Hematopoietic multipotent progenitor cell treated with erythropoietin and hydrocortisone succinate and interleukin-3 and kit ligand, for 15 days (in vitro differentiated cells): ENCODE measurements around the gene MAP2K6.
A peak's percentile ranks its signal among the peaks of the same experiment; 100 is the strongest.

ENCODE experiments used
- DNase-seq: peaks from one replicate; pipeline ENCODE4 v3.0.0-alpha.2; 2015; ENCODE audit warnings: low spot score

The MAP2K6 gene

DNA sequence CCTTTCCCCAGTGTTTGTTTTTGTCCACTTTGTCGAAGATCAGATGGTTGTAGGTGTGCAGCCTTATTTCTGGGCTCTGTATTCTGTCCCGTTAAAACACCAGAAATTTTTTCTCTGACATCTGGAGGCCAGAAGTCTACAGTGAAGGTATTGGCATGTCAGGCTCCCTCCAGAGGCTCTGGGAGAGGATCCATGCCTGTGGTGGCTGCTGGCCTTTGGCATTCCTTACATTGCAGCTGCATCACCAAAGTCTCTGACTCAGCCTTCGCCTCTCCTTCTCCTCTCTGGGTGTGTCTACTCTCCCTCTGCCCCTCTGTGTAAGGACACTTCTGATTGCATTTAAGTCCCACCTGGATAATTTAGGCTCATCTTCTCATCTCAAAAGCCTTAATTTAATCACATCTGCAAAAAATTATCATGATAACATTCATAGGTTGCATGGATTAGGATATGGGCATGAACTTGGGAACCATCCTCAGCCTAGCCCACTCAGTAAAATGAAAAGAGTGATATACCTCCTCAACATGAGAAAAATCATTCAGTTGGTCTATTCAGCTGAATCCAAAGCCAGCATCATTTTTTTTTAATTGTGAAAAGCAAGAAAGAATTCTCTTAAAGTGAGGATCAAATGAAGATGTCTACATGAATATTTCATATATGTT, 78.0 kb downstream of the MAP2K6 start:
- no peak for DNase-seq

DNA sequence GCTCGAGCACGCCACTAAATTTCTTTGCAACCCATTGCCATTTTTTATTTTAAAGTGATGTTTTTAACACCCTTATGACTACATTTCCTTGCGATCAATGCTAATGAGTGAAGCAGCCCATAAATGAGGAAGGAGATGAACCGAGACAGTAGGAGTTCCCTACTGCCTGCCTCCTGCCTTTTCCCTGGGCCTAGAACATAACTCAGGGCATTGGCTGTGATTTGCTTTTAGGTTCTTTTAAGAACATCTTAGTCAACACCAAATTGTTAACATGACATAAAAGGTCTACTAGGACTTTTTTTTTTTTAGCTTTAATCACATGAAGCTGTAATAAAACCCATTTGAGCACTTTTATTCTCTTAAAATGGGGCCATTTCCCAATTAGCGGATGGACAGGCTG, 81.3 kb downstream of the MAP2K6 start:
- no peak for DNase-seq

DNA sequence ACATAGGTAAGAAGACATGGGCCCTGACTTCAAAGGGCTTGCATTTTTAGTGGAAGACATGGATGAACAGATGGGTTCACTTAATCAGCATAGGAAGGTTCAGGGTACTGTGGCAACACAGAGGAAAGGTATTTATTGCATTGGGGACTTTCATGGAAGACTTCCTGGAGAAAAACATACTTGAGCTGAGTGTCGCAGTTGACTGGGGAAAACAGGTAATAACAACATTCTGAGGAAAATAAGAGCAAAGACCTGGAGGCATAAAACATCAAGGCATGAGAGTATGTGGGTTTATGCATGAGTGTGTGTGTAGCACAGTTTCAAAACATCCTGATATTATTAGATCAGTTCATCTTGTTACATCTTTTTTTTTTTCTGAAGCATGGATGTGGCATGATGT, 82.7 kb downstream of the MAP2K6 start:
- DNase-seq = no peak

DNA sequence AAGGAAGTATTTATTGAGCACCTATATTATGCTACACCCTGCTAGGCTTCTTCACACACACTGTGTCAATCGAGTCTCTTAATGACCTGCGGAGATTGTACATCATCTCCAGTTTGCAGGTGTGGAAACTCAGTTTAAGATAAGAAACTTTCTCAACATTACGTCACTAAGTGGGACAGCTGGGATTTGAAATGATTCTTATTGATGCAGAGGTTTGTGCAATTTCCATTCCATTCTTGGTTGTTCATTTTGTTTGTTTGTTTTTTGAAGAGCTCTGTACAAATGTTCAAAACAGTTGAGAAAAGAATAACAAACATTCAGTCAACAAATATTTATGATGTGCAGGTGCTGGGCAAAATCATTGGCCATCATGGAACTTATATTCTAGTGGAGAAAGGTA, 84.8 kb downstream of the MAP2K6 start:
- DNase-seq = no peak

DNA sequence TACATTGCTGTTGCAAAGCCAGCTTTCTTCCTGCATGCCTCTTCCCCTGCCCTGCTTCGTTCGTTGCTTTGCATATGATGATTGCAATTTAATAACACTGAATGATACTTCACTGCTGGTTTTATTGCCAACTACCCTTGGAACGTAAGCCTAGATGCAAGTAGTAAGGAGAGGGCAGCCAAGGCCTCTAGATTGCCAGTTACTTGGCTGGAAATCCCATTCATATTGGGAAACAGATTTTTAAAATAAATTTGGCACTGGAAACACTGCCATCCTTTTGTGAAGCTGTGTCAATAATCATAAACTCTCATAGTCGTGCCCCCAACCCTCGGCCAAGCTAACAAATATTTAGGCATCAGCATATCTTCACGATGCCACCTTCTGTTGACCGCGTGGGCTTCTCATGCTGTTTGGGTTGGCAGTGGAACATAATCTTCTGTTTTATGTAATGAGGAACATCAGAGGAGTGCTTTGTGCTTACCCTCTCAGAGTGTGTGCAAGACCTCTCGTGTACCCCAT, 86.5 kb downstream of the MAP2K6 start:
- no peak for DNase-seq

DNA sequence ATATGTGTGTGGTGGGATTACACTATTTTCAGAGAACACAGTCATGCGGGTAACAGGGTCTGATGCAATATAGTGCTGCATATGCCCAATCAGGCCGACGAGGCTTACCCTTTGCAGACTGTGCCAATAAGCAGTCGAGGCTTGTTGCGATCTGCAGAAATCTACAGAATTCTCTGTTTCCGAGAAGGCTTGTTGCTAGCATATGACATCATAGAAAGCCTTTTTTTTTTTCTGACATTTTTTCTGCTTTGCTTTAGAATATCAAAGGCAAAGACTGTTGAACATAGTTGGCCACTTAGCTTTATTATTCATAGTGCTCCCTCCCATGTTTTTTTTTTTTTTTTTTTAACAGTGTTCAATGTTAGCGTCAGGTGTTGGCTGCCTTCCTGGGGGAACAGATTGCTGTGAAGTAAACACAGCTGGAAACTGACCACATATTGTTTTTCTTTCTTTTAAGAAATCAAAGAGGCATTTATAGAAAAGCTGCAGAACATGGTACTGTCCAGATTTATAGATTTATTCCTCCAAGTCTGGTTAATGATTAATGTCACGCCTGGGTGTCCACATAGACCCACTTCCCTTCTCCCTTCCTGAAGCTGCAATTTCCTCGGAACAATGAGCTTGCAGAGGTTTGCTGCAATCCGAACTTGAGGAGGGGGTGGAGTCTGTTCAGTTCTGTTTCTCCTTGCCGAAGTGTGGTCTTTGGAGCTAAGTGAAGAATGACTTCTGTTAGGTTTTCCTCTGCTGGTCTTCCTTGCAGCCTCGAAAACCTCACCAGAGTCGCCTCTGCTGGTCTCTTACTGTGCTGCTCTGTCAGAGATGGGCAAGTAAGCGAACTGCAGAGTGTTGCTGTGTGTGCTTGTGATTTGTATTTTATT, 87.3 kb downstream of the MAP2K6 start:
- DNase-seq = no peak

DNA sequence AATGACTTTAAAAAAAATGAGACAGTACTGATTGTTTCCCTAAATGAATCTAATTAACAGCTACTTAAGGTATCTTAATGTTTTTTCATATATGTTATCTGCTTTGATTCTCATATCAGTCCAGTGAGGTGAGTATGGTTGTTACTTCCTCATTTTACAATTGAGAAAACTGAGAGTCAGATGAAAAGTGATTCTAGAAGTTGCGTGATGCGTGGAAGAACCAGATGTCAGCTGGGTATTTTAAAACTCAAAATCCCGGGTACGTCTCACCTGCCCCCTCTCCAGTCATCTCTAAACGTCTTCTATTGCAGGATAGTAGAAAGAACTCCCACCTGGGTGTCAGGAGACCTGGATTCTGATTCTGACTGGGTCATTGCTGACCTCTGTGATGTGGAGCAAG, 89.2 kb downstream of the MAP2K6 start:
- no peak for DNase-seq

DNA sequence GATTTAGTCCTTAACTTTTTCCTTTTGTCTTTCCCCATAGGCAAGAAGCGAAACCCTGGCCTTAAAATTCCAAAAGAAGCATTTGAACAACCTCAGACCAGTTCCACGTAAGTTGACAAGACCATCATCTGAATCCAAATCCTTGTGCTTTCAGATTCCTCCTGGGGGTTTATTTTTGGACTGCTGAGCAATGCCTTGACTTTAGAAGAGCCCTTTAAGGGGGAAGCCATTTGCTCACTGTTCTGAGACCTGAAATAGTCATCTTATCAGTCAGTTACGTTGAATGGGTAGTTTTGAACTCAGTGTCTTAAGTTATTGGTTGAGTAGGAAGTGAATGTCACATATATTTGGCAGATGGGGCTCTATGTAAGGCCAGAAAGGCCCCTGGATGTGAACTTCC, 91.2 kb downstream of the MAP2K6 start:
- DNase-seq = no peak

DNA sequence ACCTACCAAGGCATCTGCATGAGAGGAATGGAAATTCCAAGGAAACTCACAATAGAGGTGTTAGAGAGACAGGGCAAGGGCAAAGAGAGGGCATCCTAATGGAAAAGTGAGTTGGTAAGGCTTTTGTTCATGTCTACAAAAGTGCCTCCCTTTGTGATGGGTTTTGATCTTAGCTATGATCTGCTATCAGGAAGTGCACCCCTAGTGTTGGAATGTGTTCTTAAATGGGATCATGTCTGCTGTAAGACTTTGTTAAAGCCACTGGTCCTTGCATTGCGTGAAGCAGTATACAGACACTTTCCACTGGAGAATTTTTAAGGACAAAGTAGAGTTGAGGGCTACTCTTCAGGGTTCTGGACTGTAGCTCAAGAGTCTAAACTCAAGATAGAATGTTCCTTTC, 92.0 kb downstream of the MAP2K6 start:
- DNase-seq = no peak

DNA sequence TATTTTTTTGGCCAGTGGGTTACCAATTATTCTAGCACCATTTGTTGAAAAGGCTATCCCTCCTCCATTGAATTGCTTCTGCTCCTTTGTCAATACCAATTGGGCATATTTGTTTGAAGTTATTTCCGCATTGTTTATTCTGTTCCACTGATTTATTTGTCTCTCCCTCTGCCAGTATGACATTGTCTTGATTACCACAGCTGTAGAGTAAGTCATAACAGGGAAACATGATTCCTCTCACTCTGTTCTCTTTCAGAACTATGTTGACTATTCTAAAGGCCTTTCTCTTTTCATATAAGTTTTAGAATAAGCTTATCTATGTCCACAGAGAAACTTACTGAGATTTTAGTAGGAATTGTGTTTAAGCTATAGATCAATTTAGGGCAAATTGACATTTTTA, 94.3 kb downstream of the MAP2K6 start:
- DNase-seq = no peak

DNA sequence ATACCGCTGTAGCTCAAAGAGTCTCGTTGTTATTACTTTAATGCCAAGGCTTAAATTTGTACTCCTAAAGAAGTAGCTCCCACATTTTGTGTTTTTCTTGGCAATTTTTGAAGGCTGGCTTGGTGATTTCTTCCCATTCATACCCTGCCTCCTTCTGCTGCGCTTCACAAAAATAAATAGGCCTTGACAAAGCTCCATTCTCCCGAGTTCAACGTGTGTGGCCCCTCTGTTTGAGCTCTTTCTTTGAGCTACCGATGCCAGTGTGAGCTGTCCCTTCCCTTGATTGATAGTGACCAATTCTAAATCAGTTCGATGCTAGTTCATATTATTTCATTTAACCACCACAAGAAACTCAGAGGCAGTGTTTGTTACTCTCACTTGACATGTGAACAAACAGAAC, 96.8 kb downstream of the MAP2K6 start:
- DNase-seq = no peak

DNA sequence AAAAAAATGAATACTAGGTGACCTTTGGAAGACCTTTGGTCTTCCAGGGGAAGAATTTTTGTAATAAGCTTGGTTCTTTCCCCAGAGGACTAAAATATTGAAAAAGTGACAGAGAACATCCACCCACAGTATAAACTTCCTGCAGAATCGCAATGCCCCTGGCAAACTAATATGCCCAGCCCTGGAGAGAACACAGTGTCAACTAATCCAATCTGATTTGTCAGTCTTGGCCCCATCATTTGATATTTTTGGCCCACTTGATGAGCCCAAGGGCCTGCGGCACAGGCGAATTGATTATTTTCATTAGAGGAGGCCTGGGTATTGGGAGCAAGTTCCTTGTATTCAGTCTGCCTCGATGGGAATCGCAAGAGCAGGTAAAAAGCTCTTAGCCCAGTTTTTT, 98.4 kb downstream of the MAP2K6 start:
- no peak for DNase-seq

DNA sequence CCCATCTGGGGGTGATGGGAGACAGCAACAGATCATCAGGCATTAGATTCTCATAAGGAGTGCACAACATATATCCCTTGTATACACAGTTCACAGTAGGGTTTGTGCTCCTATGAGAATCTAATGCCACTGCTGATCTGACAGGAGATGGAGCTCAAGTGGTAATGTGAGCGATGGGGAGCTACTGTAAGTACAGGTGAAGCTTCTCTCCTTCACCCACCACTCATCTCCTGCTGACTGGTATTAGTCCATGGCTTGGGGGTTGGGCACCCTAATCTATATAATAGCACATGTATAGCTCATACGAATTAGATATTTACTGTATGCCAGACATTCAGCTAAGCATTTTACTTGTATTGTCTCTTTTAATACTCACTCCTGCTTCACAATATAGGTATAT, 101.7 kb downstream of the MAP2K6 start:
- DNase-seq = no peak

DNA sequence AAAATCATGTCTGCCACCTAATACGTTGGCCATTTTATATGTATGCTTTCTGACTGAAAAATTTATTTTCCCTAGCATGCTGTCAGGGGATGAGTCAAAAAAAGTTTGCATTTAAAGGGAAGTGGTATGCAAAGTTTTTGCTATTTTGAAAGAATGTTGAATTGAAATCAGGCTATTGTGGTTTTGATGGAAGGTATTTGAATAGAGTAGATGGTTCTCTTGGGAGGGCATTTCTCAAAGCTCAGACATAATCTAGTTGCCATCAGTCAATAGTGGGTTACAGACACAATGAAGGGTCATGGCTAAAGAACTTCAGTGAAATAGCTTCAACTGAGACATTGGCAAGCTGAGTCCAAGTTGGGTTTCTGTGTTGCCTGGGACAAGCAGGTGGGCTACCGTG, 102.4 kb downstream of the MAP2K6 start:
- no peak for DNase-seq

DNA sequence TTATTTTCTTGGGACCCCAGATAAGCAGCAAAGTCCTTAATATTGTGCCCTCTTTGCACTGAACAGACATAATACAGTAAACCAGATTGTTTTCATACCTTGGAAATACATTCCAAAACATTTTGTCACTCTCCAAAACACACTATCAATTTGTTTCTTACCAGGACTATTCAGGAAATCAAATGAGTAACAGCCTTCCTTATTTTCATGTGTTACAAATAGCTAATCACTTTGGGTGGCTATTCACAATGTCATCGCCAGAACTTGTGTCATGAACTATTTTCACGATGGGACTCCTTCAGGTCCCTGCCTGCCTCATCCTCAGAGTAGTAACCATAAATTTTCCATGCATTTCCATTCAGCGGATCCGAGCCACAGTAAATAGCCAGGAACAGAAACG, 104.5 kb downstream of the MAP2K6 start:
- no peak for DNase-seq

DNA sequence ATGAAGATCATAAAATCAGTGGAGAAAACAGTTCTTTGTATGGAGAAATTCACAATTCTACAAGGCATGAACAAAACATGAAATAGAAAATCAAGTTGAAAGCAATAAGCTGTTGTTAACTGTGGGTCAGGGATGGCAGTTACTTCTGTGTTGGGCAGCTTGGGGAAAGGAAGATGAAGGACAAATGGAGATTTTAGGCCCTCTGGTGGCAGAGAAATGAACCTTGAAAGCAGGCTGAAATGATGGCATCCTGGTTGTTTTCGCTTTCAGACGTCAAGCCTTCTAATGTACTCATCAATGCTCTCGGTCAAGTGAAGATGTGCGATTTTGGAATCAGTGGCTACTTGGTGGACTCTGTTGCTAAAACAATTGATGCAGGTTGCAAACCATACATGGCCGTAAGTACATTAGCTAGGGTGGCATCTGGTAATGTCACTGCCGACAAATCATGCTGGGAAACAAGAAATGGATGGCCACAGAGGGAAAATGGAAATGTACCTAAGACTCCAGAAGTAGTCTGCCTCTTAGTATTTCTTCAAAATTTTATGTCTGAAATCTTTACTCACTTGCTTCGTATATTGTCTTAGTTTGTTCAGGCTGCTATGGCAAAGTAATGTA, 108.9 kb downstream of the MAP2K6 start:
- no peak for DNase-seq

DNA sequence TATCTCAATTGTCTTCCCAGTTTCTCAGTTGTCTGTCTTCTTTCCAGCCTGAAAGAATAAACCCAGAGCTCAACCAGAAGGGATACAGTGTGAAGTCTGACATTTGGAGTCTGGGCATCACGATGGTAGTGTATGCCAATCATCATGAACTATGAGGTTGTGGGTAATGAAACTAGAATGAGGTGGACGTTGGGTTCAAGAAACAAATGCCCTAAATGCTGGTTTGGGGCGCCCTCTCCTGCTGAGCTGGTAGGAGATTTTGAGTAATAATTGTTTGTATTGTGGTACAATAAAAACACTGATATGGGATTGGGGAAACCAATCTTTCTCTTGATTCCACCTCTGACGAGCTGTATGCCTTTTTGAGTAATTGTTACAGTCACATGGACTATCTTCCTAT, 110.4 kb downstream of the MAP2K6 start:
- no peak for DNase-seq

DNA sequence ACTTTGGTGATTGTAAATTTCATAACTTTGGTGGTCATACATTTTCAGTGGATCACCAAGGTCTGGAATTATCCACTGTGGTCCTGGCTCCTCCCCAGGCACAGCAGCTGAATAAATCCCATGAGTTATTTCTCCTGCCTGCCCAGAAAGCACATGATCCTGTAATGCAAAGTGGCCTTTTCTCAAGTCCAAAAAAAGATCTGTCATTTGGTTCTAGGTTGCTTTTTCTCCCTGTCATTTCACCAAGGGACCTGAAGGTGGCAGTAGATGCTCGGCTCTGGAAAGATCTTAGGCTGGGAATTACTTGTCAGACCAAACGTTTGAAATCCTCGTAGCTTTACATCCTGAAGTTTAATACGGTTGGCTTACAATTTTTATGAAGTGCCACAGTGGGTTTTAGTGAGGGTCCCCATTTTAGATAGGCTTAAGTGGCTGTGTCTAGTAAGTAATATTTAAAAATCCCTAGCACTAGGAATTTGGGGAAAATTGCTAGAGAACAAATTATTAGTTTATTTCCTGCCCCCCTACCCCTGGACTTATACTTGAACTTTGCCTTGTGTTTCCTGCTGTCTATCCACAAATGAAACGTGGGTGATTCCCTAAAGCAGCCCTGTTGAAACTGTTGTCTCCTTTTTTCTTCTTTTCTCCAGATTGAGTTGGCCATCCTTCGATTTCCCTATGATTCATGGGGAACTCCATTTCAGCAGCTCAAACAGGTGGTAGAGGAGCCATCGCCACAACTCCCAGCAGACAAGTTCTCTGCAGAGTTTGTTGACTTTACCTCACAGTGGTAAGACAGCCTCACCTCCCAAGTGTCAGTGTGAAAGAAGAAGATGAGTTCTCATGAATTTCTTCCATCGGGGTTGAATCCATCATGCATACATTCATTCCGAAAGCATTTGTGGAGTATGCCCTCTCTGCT, 111.7 kb downstream of the MAP2K6 start:
- peak; percentile 29 for DNase-seq

DNA sequence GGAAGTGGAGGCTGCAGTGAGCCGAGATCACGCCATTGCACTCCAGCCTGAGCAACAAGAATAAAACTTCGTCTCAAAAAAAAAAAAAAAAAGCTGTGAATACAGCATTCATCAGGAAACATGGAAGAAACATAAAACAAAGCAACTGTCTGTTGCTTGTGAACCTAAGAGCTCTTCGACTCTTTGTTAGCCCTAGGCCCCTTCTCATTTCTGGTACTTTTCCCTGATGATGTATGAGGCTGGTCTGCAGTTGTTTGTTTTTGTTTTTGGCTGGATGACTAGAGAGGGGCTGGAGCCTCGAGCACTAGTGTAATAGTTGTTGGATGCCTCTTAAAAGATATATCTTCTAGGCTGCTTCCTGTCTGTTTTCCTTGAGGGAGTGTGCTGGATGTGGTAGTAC, 113.5 kb downstream of the MAP2K6 start:
- DNase-seq = no peak

DNA sequence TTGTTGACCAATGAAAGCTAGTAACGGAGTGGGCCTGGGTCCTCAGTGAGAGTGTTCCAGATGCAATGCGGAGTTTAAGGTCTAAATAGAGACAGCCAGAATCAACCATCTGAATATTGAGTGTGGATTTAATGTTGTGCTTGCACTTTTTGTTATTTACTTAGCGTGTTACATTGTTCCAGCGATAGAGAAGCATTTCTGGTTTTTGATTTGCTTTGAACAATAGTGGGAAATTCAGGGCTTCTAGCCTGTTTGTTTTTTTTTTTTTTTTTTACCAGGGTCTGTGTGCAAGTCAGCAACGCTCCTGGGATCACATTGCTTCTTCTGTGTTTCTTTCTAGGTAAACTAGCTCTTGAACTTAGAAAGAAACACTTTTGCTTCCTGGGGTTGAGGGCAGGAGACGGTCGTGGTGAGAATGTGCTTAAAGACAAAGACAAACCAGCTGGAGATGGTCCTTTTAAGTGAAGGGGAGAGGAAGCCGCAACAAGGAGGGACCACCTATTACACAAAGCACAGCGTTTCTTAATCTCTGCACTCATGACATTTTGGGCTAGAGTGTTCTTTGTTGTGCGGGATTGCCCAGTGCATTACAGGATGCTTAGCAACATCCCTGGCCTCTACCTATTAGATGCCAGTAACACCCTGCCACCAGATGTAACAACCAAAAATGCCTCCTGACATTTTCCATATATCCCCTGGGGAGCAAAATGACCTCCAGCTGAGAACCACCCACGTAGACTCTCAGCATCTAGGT, 119.2 kb downstream of the MAP2K6 start:
- DNase-seq = no peak

DNA sequence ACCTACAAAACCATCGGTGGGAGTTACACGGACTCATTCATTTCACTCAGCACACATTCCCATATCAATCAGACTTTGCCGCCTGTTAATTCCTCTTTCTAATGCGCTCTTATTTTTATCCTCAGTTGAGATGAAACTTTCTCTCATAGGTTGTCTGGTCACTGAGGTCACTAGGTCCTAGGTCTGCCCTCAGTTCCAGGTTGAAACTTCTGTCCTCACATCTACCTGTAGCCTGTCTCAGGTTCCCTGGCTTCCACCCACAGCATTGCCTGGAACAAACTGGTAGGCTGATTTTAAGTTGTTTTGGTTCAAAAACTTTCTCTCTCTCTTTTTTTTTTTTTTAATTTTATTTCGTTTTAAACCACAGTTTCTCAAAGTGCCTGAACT, 119.7 kb downstream of the MAP2K6 start:
- no peak for DNase-seq
